ENCODE data around the gene N4BP3. TPM values are rescaled to one million over a fixed set of nuclear protein-coding genes. Genes with fewer than 3 reads are reported as not detected.

Gene N4BP3
- total RNA-seq, 4 donors from 2014 or later = 1.2 to 4.8 (median 1.3) TPM

DNA sequence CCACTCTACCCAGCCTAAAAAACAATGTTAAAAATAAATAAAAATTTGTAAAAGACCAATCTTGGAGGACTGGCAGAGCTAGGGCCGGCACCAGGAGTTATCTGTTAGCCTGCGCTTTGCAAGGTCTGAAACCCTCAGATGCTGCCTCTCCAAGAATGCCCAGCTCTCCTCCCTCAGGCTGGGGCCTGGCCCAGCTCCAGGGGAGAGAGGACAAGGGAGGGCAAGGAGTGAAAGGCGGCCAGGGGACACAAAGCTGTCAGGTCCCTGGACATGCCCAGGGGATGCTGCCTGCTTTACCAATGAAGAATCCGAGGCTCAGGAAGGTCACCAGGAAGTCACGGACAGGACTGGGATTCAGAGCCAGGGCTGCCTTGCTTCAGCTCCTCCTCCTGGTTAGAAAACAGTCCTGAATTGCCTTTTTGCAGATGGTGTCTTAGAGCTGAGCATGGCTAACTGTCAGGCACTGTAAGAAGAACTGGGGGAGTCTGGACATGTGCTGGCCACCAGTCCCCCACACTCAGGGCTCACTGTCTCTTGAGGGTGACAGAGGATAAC, 5.5 kb upstream of the N4BP3 start:
- H3K9me3 ChIP-seq = peaks cover 0 to 5% (median 0%) of the 10 kb centered on the region in 3 donors
- H3K27me3 ChIP-seq = peaks cover 42% of the 10 kb centered on the region
- no peaks in the 10 kb centered on the region for H3K36me3 ChIP-seq
- TF ChIP-seq POLR2A (IDR thresholded peaks at IDR 0.05) (no peak), EP300 (IDR thresholded peaks at IDR 0.05) (no peak), POLR2AphosphoS5 (IDR thresholded peaks at IDR 0.05) (no peak)
- TF ChIP-seq, protein P1, sequence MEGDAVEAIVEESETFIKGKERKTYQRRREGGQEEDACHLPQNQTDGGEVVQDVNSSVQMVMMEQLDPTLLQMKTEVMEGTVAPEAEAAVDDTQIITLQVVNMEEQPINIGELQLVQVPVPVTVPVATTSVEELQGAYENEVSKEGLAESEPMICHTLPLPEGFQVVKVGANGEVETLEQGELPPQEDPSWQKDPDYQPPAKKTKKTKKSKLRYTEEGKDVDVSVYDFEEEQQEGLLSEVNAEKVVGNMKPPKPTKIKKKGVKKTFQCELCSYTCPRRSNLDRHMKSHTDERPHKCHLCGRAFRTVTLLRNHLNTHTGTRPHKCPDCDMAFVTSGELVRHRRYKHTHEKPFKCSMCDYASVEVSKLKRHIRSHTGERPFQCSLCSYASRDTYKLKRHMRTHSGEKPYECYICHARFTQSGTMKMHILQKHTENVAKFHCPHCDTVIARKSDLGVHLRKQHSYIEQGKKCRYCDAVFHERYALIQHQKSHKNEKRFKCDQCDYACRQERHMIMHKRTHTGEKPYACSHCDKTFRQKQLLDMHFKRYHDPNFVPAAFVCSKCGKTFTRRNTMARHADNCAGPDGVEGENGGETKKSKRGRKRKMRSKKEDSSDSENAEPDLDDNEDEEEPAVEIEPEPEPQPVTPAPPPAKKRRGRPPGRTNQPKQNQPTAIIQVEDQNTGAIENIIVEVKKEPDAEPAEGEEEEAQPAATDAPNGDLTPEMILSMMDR (IDR thresholded peaks at IDR 0.05) = no peak
- H3K27ac ChIP-seq = no peak overlapping the region
- peaks cover 0 to under 1% (median 0%) of the 10 kb centered on the region in 3 donors for H3K4me1 ChIP-seq
- 50% methylated on average over 3 of the region's 5 CpGs; no CpG with 5 or more reads in 1 of the 2 donors for WGBS, 2 donors (ENCODE audit: low coverage in 1 of 2)
- no peak for ATAC-seq
- H3K4me3 ChIP-seq = no peak overlapping the region

DNA sequence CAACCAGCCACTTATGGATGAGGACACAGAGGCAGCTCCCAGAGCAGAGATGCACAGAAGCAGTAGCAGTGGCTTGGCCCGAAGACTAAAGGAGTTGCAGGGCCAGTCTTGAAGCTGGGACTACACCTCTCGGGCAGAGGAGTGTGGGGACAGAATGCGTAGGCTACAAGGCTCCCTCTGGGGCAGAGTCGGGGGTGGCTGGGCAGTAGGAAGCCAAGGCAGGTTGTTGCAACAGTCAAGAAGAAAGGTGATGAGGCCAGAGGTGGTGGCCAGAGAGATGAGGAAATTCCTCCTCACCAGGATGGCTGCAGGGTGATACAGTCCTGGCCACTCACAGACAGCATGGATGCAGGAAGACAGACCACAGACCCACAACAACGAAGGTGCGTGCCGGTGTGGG, 4.9 kb upstream of the N4BP3 start:
- no peaks in the 10 kb centered on the region for H3K36me3 ChIP-seq
- H3K27me3 ChIP-seq = peaks cover 48% of the 10 kb centered on the region
- H3K4me1 ChIP-seq = peaks cover 0 to 6% (median 0%) of the 10 kb centered on the region in 3 donors
- WGBS, 2 donors (ENCODE audit: low coverage in 1 of 2) = 89% methylated on average over 3 of the region's 7 CpGs; no CpG with 5 or more reads in 1 of the 2 donors
- H3K9me3 ChIP-seq = peaks cover 0 to 5% (median 0%) of the 10 kb centered on the region in 3 donors
- no peak for TF ChIP-seq POLR2AphosphoS5 (IDR thresholded peaks at IDR 0.05)
- TF ChIP-seq, protein P1 (IDR thresholded peaks at IDR 0.05) = no peak
- no peak for TF ChIP-seq POLR2A (IDR thresholded peaks at IDR 0.05)
- TF ChIP-seq EP300 (IDR thresholded peaks at IDR 0.05) = no peak
- no peak overlapping the region for H3K27ac ChIP-seq
- no peak for ATAC-seq
- no peak overlapping the region for H3K4me3 ChIP-seq

DNA sequence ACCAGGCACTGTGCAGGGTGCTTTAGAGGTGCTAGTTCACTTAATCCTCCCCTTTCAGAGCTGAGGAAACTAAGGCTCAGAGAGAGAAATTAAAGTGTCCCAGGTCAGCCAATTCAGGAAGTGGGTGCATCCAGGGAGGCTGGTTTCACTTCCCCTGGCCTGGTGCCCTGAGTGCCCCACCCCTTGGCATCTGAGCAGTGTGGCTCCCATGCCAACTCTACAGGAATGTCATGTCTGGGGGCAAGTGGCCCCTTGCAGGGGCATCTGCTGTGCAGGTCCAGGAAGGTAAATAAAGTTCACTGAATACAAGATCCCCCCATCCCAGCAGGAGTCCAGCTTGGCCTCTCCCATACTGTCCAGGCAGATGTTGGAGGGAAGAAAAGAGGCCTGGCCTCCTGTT, 4.4 kb upstream of the N4BP3 start:
- Histone ChIP-seq H3K27me3 (peaks cover 54% of the 10 kb centered on the region), H3K27ac (no peak overlapping the region)

DNA sequence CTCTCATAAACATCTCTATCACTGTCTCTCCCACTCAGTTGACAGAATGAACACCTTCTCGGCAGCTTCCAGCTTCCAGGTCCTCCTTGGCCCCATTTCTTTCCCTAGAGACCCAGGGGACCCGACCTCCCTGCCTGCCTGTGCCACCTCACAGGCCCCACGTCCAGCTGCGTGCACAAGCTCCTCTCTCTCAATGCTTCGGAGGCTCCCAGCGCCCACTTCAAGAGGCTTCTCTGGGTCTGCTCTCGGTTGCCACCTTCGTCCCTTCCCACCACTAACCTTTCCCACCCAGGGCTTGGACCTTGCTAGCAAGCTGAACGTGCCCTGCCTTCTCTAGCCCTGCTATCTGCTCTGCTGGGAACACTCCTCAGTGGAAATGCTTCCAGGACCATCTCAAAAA, 2.8 kb upstream of the N4BP3 start:
- H3K4me1 ChIP-seq = peaks cover 0 to 18% (median 9%) of the 10 kb centered on the region in 3 donors
- no peak overlapping the region for H3K4me3 ChIP-seq
- H3K27ac ChIP-seq = no peak overlapping the region
- TF ChIP-seq POLR2A (IDR thresholded peaks at IDR 0.05) (no peak), EP300 (IDR thresholded peaks at IDR 0.05) (no peak), POLR2AphosphoS5 (IDR thresholded peaks at IDR 0.05) (no peak)
- TF ChIP-seq, protein P1 (IDR thresholded peaks at IDR 0.05) = no peak
- WGBS, 2 donors (ENCODE audit: low coverage in 1 of 2) = 91 to 94% methylated on average over 5 to 6 of the region's 9 CpGs
- H3K36me3 ChIP-seq = no peaks in the 10 kb centered on the region
- H3K27me3 ChIP-seq = peaks cover 69% of the 10 kb centered on the region
- peaks cover 0 to 5% (median 0%) of the 10 kb centered on the region in 3 donors for H3K9me3 ChIP-seq
- ATAC-seq = no peak

More for the DNA sequence above, 4.4 kb upstream of the N4BP3 start:
- no peak for TF ChIP-seq POLR2AphosphoS5 (IDR thresholded peaks at IDR 0.05)
- no peak for TF ChIP-seq EP300 (IDR thresholded peaks at IDR 0.05)
- no peak for TF ChIP-seq POLR2A (IDR thresholded peaks at IDR 0.05)
- TF ChIP-seq, protein P1 (IDR thresholded peaks at IDR 0.05) = no peak
- no peak overlapping the region for H3K4me3 ChIP-seq
- peaks cover 0 to 12% (median 4%) of the 10 kb centered on the region in 3 donors for H3K4me1 ChIP-seq
- ATAC-seq = no peak
- H3K36me3 ChIP-seq = no peaks in the 10 kb centered on the region
- H3K9me3 ChIP-seq = peaks cover 0 to 5% (median 0%) of the 10 kb centered on the region in 3 donors

DNA sequence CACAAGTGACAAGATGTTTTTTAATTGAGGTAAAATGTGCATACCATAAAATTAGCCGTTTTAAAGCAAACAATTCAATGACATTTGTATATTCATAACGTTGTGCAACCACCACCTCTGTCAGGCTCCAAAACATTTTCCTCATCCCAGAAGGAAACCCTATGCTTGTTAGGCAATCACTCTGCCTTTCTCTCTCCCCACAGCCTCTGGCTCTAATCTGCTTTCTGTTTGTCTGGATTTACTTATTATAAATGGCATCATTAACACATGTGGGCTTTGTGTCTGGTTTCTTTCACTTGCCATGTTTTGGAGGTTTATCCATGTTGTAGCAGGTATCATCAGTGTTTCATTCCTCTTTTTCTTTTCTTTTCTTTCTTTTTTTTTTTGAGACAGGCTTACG, 1.4 kb upstream of the N4BP3 start:
- peaks cover 0 to 5% (median 0%) of the 10 kb centered on the region in 3 donors for H3K9me3 ChIP-seq
- peaks cover 78% of the 10 kb centered on the region for H3K27me3 ChIP-seq
- H3K27ac ChIP-seq = no peak overlapping the region
- WGBS, 2 donors (ENCODE audit: low coverage in 1 of 2) = 41% methylated on average over 3 of the region's 3 CpGs
- peak; percentile 48 for TF ChIP-seq POLR2AphosphoS5 (IDR thresholded peaks at IDR 0.05)
- TF ChIP-seq POLR2A (IDR thresholded peaks at IDR 0.05) = no peak
- H3K36me3 ChIP-seq = no peaks in the 10 kb centered on the region
- ATAC-seq = no peak
- peaks cover 0 to 18% (median 9%) of the 10 kb centered on the region in 3 donors for H3K4me1 ChIP-seq
- H3K4me3 ChIP-seq = no peak overlapping the region
